H1 (cell line): ENCODE measurements around the gene RNF149. TPM values are rescaled to one million over a fixed set of nuclear protein-coding genes. Genes with fewer than 3 reads are reported as not detected.

ENCODE experiments used
- CHD7 ChIP-seq: fragments of 300-600 bp; sonication (generic); IDR thresholded peaks from 2 replicates; pipeline ENCODE4 v1.7.1; 2012; ENCODE audit warnings: low read length, moderate library complexity, mild to moderate bottlenecking, inconsistent platforms; ENCODE audit not compliant: insufficient replicate concordance
- HDAC2 ChIP-seq, 2 experiments: fragments of 300-600 bp in 1 of 2; sonication (generic) in 1 of 2; IDR thresholded peaks; 2 replicates each; pipeline ENCODE4 v1.6.1; 2011 to 2012; ENCODE audit warnings: low read depth in 2 of 2, low read length in 2 of 2, mild to moderate bottlenecking in 2 of 2, moderate library complexity in 2 of 2, borderline replicate concordance in 1 of 2, inconsistent platforms in 1 of 2
- KDM4A ChIP-seq: IDR thresholded peaks from one replicate; pipeline ENCODE4 v1.7.1; 2012; ENCODE audit warnings: low read depth, mild to moderate bottlenecking, moderate library complexity, low read length, inconsistent platforms; ENCODE audit not compliant: severe bottlenecking
- POLR2AphosphoS5 ChIP-seq: IDR thresholded peaks from 2 replicates; pipeline ENCODE4 v1.6.1; 2011; ENCODE audit warnings: low read depth, low read length
- polyA plus RNA-seq, 7 experiments: library from polyadenylated mRNA; depleted of rRNA in 3 of 7; stranded (reverse) in 5 of 7; unstranded in 2 of 7; fragments of >200 nt in 5 of 7; fragments of 200-250 nt in 2 of 7; gene quantifications; 1 replicate in 5 of 7; 2 replicates in 1 of 7; 4 replicates in 1 of 7; pipeline versions ENCODE4 v1.2.1 to v1.2.3, GENCODE V29; 2011 to 2013; ENCODE audit warnings: missing spikeins in 2 of 7, mixed read lengths in 2 of 7
- total RNA-seq: library from RNA; stranded (reverse); fragmentation: NEBNext Ultra II Directional; extraction: Animal tissue kit (Norgen Biotek cat#: 25700); gene quantifications from 2 replicates; pipeline ENCODE4 v1.2.1, GENCODE V29; 2021

The RNF149 gene
- total and polyA plus RNA-seq, 2 of the 8 experiments (the other 6 are each of a cell fraction or from before 2014, with no cell fraction given) = 16.6 to 28.2 TPM

GRCh38 chr2:101273056-101273455, 35.4 kb downstream of the RNF149 start (continued):
- no peak for TF ChIP-seq POLR2AphosphoS5
- TF ChIP-seq HDAC2 (IDR thresholded peaks at IDR 0.05; ENCODE audit: borderline replicate concordance in 1 of 2, low read depth in 2 of 2, low read length in 2 of 2) = no peak
- no peak for TF ChIP-seq KDM4A
- TF ChIP-seq CHD7 = no peak
- TF ChIP-seq, all 59 proteins: peak for 2
